ENCODE data around the gene CDC25A. TPM values are rescaled to one million over a fixed set of nuclear protein-coding genes. Genes with fewer than 3 reads are reported as not detected.
"Not testable (repeated sequence)": the region's sequence is repeated elsewhere in the genome, so short reads cannot be mapped to it uniquely, and the experiment has no call there.

Gene CDC25A
- polyA plus RNA-seq (2013, experiment 1 of 2; ENCODE audit: insufficient read length), result 4.3 TPM
- 3.3 TPM for polyA plus RNA-seq (2013, experiment 2 of 2; ENCODE audit: insufficient read length)

DNA sequence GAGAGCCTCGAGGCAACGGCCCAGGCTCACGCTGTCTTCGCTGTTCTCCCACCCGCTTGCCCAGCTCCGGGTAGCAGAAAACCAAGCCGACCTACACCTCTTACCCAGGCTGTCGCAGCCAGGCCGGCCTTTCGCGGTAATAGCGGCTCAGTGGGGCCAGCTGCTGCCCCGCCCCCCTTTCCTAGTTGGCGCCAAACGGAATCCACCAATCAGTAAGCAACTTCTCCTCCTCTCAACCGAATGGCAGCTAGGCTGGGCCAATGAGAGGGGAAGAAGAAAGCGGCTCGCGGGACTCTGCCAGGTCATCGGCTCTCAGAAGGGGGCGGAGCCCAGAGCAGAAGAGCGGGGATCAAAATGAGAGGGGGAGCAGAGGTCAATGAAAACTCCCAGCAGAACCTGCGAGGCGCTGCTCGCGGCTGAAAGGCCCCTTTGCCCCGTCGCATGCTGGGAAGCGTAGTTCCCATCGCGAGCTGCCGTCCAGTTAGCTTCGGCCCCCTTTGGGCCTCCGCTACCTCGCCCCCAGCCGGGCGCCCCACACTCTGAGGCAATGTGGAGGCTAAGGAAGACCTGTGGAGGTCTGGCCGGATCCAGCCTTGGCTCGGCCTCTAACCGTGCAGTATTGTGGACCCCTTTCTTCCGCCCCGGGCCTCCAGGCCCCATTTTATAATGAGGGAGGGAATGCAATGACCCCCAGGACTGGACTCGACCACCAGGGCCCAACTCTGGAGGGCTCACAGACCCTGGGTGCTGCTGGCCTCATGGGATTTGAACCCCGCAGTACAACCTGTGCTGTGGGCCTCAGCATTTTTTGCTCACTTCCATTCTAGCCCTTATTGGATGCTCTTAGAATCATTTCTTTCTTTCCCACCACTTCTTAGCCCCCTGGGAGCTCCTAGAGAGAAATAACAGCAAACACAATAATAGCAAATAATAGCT lies at the start of gene CDC25A:
Gene CDC25A, minus strand, starts transcription at position 152 of the 936 bp plus-strand sequence. CDS start 470 bp downstream, outside the sequence.
- DNase-seq, result peak; percentile 99

DNA sequence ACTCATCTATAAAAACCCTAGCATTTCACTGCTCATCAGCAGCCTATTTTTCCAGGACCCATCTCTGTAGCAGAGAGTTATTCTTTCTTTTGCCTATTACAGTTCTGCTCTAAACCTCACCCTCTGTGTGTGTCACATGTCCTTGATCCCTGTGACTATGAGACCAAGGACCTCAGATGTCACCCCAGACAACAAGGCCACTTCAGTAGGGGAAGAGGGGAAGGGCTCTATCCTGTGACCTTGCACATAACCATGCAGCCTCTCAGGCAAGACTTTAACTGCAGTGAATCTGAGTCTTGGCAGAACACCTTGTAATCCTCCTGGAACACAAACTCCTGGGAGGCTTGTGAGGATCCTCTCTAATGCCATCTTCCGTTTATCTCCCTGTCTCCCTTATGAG lies 48.3 kb upstream of the CDC25A start:
- DNase-seq, result no peak

DNA sequence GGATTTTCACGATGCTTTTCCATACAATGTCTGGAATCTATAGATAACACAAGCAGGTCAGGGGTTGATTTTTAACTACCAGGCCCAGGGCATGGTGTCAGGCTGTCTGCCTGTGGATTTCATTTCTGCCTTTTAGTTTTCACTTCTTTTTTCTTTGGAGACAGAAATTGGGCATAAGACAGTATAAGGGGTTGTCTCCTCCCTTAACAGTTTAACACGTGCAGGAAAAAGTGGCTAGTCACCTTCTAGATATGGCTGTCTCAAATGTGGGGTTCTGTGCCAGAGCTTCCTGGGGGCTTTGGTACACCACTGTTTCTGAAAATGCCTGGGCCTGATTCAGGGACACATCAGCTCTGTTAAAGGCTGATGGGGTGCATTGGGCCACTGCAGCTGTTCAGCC lies 45.3 kb upstream of the CDC25A start:
- DNase-seq, result no peak

DNA sequence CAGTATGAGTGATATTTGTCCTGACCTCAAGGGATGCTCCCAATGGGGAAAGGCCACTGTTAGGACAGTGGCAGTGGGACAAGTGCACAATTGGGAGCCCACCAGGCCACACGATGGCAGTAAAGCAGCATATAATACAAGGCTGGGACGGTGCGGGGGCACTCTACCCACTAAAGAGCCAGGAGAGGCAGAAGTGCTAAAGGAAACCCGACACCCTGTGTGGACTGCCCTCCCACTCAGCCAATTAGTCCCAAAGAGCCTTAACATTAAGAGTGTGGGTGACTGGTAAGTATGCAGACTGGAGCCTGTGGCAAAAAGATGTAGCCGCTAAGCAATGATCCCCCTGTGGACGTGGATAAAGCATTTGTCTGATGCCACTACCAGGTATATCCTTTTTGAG lies 44.5 kb upstream of the CDC25A start:
- peak; percentile 73 for DNase-seq

DNA sequence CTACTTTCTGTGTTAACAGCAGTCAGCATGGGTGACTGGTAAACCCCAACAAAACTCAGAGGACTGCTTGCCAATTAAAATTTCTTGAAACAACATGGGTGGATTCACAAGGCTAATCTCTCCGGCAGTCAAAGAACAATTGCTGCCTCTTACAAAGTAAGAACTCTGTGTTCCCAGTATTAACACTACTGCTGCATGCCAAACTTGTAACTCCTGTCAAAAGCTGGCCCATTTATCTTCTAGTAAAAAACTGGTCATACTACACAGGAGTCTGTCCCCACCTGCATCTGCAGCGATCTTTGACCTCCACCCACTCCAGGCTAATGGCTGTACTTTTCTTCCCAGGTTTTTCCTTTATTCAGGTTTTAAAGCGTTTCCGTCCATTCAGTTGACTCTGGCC lies 44.0 kb upstream of the CDC25A start:
- DNase-seq, result no peak

DNA sequence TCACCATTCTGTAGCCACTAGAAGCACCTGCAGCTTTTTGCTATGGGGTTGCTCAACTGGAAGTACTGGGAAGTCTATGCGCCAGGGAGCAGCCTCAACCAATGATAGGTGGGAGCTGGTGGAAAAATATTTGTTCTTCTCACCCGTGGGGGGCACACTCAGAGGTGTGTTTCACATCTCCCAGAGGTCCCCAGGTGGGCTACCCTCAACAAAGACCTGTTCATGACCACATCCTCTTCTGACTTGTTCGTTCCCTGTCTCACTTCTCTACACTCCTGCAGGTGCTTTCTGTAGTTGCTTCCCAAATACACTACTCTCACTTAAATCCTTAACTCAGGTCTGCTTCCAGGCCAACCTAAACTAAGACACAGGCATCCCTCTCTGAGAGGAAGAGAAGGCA lies 38.7 kb upstream of the CDC25A start:
- no peak for DNase-seq

DNA sequence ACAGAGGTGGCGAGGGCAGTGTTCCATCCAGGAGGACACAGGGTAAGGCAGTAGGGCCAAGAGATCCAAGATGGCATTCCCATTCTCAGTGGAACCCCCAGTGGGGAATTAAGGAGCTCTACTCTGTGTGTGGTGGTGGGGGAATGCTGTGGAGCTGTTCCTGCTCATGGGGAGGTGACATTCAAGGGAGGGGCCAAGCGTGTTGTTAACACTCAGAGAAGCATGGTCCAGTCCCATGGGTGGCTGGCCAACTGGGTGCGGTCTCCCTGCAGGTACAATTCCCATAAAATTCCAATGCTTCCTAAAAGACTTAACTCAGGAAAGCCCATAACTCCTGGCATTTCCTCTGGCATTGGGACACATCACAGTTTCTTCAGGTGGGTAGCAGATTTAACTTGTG lies 37.4 kb upstream of the CDC25A start:
- DNase-seq, result no peak

DNA sequence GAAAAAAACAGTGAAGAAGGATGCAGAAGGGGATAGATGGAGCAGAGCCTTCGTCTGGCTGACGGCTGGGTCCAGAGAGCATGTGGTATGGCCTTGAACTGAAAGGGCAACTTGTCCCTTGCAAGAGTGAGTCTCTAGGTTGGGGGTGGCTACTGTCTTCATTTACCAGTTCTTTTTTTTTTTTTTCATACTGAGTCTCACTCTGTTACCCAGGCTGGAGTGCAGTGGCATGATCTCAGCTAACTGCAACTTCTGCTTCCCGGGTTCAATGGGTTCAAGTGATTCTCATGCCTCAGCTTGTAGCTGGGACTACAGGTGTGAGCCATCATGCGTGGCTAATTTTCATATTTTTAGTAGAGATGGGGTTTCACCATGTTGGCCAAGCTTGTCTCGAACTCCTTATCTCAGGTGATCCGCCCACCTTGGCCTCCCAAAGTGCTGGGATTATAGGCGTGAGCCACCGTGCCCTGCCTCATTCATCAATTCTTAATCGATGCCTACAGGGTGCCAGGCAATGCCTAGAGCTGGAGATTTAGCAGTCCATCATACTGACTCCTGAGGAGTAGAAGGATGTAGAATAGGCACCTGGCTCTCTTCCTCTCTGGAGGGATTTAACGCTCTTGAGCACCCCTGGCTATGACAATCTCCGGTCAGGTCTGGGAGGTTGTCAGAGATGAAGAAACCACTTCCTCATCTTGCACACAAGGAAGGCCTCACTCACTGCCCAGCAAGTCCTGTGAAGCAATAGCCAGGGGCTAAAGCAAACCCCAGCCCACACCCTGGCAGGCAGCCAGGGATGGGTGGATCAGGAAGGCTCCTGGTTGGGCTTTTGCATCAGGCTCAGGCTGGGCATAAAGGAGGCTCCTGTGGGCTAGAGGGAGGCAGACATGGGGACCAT lies 34.6 kb upstream of the CDC25A start, which contains the start of gene CAMP:
Gene CAMP, plus strand, starts transcription at position 880 of the 898 bp plus-strand sequence. Its CDS starts 17 bp downstream, at position 897.
- no peak for DNase-seq

DNA sequence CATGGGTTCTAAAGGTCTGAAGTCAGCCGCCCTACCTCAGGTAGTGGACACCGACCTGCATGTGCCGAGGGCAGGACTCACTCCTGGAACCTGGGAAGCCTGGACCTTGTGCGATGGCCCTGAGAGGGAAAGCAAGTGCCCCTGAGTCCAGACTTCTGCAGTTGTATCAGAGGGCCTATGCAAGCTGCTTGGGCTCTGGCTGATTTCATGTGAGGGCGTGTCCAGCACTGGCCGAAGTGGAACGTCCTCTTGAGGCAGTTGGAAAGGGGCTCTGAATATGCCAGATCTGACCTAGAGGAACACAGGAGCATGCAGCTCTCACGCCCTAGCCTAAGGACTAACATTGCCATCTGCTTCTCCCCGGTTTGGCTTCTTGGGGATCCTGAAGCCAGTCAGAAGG lies 32.5 kb upstream of the CDC25A start:
- DNase-seq, result no peak

DNA sequence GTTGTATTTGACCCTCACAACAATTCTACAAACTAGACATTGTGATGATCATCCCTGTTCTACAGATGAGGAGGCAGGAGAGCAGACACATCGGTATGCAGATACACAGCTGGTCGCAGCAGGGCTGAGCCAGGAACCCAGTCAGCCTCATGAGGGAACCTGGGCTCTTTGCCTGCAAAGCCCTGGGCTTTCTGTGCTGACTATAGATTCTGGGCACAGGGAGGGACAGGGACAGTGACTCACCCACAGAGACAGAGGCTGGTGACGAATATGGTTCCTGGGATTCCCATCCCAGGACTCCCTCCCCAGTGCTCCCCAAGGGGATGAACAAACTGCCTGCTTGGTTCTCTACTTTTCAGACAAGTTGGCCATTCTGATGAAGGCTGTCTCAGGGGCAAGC lies 31.3 kb upstream of the CDC25A start:
- no peak for DNase-seq

DNA sequence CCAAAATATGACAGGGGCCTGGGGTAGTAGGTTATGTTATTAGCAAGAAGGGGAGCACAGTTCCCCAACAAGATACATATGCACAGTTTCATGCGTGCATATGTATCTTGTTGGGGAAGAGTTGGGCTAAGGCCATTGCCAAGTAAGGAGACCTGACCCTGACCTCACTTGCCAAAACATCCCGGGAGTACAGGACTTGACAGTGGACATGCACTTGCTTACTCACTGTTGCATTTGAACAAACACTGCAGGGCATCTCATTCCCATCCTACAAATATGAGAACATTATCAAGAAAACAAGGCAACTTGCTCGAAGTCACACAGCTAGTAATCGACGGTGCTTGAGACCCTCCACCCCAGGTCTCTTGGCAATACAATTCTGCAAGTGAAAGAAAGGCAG lies 30.3 kb upstream of the CDC25A start:
- no peak for DNase-seq

DNA sequence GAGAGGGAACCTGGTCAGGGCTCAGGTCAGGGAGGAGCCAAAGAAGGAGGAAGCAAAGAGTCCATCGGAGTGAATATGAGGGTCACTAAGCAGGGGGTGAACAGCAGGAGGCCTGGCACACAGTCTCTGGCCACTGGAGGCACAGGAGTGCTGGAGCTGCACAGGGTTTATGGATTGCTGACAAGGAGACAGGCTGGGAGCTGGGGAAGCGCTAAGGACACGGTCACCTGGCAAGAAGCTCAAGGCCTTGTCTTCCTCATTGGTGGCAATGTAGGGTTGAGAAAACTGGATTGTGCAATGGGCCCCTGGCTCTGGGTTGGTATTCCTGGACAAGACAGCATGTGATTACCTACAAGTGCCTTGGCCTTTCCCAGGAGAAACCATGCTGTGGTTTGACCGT lies 29.2 kb upstream of the CDC25A start:
- no peak for DNase-seq

DNA sequence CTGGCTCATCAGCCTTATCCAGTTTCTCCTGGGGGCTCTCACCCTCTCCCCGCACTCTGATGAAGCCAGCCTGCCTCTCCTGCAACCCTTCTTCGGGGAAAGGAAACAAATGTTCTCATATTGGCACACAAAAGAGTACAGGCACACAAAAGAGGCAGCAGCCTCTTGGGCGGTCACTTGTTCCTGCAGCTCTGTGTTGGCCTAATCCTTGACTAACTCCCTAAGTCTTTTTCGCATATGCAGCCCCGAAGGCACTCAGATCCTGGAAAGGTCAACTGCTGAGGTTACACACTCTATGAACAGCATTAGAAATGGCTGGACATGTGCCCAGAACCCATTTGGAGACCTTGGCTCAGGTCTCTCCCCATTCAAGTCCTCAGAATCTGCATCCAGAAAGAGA lies 27.7 kb upstream of the CDC25A start:
- no peak for DNase-seq

DNA sequence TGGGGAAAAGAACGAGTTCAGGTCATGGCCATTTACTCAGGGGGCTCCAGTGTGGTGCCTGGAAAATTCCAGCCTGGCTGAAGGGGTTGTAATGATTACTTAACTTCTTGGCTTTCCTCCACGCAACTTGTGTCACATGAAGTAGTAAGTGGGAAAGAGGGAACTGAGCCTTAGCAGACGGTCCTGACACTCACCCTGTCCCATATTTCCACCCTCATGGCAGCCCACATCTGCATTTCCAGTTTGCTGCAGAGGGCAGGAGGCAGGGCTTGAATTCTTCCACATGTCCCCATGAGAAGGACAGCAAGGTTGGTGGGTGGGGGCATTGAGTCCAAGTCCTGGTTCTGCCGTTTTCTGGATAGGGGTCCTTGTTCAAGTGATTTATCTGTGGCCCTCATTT lies 27.2 kb upstream of the CDC25A start:
- no peak for DNase-seq

DNA sequence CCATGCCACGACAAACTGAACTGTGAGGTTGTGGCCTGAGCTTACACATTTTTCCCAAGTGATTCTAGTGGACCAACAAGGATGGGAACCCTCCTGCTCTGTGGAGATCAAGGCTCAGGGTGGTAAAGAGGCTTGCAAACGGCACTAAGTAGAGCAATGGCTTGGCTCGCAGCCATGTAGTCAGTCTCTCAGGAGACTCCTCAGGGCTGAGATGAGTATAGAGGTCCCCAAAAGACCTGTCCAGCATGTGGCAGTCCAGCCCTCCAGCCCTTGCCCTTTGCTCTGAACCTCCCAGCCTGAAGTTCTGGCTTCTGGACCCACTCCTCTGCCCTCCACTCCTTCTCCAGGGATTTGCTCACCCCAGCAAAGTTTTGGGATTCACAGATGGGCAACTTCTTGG lies 26.8 kb upstream of the CDC25A start:
- no peak for DNase-seq

DNA sequence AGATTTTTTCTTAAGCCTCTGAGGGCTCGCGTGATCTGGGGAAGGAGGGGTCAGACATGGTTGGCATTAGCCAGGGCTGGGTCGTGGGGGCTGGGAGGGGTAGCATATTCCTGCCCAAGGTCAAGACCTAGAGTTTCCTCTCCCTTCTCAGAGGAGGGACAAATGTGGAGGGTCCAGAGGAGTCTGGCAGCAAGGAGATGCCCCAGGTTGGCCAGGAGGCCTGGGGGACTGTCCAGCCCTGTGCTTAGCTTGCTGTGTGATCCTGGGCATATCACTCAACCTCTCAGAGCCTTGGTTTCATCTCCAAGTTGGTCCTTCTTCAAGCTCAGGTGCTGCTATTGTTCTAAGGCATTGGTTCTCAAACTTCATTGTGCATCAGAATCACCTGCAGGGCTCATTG lies 26.0 kb upstream of the CDC25A start:
- DNase-seq, result no peak

DNA sequence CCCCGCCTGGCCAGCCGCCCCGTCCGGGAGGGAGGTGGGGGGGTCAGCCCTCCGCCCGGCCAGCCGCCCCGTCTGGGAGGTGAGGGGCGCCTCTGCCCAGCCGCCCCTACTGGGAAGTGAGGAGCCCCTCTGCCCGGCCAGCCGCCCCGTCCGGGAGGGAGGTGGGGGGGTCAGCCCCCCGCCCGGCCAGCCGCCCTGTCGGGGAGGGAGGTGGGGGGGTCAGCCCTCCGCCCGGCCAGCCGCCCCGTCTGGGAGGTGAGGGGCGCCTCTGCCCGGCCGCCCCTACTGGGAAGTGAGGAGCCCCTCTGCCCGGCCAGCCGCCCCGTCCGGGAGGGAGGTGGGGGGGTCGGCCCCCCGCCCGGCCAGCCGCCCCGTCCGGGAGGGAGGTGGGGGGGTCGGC lies 23.6 kb upstream of the CDC25A start:
- not testable (repeated sequence) for DNase-seq

DNA sequence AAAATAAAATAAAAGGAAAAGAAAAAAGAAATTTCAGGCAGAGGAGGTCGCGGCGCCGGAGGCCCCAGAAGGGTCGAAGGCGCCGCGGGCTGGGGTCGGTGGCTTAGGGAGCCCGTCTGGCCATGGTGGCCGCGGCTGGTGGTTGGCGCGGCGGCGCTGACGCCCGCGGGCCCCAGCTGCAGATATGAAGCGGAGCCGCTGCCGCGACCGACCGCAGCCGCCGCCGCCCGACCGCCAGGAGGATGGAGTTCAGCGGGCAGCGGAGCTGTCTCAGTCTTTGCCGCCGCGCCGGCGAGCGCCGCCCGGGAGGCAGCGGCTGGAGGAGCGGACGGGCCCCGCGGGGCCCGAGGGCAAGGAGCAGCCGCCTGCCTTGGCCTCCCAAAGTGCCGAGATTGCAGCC lies 22.3 kb upstream of the CDC25A start:
- DNase-seq, result not testable (repeated sequence)

DNA sequence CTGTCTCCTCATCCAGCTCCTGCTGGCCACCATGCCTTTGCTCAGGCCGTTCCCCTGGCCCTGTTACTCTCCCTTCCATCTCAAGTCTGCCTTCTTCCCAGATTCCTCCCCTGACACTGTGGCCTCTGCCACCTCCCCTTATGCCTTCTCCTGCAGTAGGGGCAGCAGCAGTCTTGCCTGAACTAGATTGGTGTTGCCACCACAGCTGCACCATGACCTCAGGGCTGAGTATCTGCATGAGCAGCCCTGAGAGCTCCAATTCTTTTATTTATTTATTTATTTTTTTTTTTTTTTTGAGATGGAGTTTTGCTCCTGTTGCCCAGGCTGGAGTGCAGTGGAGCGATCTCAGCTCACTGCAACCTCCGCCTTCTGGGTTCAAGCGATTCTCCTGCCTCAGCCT lies 21.2 kb upstream of the CDC25A start:
- DNase-seq, result no peak

DNA sequence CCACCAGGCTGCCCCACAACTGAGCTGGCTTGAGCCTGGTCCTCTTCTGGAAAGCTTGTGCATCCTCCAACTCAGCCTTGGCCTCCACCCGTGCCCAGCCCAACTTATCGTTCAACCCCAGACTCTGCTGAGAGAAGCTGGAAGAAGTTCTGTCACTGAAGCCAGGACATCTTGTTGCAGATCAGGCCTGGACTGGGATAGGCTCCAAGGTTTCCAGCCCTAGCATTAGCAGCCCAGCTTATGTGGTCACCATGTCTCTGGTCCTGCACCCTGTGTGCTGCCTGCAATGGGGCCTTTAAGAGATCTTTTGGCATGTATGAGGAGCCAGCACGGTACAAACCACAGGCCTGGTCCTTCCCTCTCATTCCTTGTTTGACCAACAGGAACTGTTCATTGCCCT lies 19.9 kb upstream of the CDC25A start:
- DNase-seq, result no peak

DNA sequence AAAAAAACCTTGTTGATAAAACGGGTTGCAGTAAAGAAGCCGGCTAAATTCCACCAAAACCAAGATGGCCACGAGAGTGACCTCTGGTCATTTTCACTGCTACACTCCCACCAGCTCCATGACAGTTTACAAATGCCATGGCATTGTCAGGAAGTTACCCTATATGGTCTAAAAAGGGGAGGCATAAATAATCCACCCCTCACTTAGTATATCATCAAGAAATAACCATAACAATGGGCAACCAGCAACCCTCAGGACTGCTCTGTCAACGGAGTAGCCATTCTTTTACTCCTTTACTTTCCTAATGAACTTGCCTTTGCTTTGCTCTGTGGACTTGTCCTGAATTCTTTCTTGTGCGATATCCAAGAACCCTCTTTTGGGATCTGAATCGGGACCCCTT lies 14.4 kb upstream of the CDC25A start:
- no peak for DNase-seq

DNA sequence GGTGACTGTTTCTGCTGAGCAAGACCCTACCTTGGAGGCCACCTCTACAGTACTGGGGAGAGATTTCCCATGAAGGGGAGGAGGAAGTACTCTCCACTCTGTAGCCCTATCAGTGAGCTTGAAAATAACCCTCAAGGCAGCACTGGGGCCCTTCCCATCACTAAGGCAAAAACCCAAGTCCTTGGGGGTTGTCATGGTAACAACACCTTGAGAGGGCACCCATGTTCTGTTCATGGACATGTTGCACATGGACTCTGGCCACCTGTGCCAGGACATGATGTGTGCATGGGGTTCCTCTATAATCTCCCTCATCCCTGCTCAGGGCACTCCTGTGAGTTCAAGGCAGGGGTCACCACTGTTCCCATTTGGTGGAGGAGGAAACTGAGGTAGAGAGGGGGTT lies 10.9 kb upstream of the CDC25A start:
- DNase-seq, result no peak

DNA sequence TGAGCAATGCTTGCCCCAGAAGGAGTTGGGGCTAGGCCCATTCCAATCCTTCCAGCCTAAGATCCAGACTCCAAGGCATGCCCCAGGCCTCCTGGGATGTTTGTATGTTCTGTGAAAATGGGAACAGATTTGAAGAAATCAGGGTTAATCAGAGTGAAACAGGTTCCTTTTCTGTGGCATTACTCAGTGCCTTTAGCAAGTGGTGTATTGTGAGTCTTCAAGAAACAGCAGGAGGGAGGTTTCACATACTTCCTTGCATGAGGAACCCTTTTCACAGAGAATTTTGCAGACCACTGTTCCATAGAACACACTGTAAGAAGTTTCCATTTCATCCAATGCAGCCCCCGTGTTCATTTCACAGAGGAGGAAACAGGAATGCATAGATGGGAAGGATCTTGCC lies 8.4 kb upstream of the CDC25A start:
- DNase-seq, result no peak

Data from fibroblast of skin of abdomen (primary cell).